ENCODE data around the gene FARSB. TPM values are rescaled to one million over a fixed set of nuclear protein-coding genes. Genes with fewer than 3 reads are reported as not detected.

Gene FARSB
- total RNA-seq, 1 donor from 2014 or later = 13.3 TPM

DNA sequence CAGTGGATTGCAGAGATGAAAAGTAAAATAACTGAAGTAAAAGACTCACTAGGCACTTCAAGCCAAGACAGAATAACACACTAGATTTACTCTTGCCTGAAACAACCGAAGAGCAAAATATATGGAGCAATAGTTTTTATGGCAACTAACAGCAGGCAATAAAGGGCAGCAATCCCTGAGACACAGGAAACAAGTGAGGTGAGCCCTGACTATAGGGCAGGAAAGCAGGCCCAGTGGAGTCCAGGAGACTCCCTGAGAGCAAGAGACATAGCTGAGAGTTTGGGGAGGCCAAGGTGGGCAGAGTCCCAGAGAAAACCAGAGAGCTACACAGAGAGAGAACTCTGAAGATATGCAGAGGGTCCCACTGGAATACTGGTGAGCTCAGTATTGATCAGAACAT is 18.8 kb downstream of the FARSB start:
- TF ChIP-seq POLR2A (IDR thresholded peaks at IDR 0.05) (no peak), POLR2AphosphoS5 (IDR thresholded peaks at IDR 0.05; ENCODE audit: insufficient read depth in 1 of 2, low read depth in 1 of 2) (no peak)
- TF ChIP-seq, protein P1, sequence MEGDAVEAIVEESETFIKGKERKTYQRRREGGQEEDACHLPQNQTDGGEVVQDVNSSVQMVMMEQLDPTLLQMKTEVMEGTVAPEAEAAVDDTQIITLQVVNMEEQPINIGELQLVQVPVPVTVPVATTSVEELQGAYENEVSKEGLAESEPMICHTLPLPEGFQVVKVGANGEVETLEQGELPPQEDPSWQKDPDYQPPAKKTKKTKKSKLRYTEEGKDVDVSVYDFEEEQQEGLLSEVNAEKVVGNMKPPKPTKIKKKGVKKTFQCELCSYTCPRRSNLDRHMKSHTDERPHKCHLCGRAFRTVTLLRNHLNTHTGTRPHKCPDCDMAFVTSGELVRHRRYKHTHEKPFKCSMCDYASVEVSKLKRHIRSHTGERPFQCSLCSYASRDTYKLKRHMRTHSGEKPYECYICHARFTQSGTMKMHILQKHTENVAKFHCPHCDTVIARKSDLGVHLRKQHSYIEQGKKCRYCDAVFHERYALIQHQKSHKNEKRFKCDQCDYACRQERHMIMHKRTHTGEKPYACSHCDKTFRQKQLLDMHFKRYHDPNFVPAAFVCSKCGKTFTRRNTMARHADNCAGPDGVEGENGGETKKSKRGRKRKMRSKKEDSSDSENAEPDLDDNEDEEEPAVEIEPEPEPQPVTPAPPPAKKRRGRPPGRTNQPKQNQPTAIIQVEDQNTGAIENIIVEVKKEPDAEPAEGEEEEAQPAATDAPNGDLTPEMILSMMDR (IDR thresholded peaks at IDR 0.05) = no peak
- Histone ChIP-seq H3K4me3 (no peak overlapping the region), H3K9me3 (no peaks in the 10 kb centered on the region), H3K27me3 (no peaks in the 10 kb centered on the region), H3K36me3 (peaks cover 0 to 41% of the 10 kb centered on the region in 2 donors), H3K27ac (no peak overlapping the region), H3K4me1 (no peaks in the 10 kb centered on the region)
- no peak for DNase-seq (ENCODE audit: extremely low spot score in 2 of 2)
- intact Hi-C loops (cut with DNase I) = no loop called here

DNA sequence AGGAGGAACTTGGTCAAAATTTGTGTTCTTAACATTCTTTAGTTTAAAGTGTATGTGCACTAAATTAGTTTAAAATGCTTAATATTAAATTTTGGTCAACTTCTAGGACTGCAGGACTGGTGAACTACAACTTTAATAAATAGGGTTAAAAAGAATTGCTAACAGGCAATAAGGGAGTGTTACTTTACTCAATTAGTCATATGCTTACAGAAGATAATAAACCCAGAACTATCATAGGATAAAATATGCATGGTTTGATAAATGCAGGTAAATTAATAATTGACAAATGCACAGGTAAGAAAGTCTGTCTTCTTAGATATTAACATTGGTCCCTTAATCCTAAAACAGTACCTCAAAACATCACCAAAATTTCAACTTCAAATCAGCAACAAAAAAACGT is 20.6 kb downstream of the FARSB start:
- Histone ChIP-seq H3K27ac (no peak overlapping the region), H3K9me3 (no peaks in the 10 kb centered on the region), H3K4me1 (no peaks in the 10 kb centered on the region), H3K36me3 (peaks cover 0 to 43% of the 10 kb centered on the region in 2 donors), H3K27me3 (no peaks in the 10 kb centered on the region), H3K4me3 (no peak overlapping the region)
- intact Hi-C loops (cut with DNase I) = no loop called here
- no peak for TF ChIP-seq POLR2AphosphoS5 (IDR thresholded peaks at IDR 0.05; ENCODE audit: insufficient read depth in 1 of 2, low read depth in 1 of 2)
- no peak for TF ChIP-seq POLR2A (IDR thresholded peaks at IDR 0.05)
- TF ChIP-seq, protein P1 (IDR thresholded peaks at IDR 0.05) = no peak
- DNase-seq (ENCODE audit: extremely low spot score in 2 of 2) = no peak

DNA sequence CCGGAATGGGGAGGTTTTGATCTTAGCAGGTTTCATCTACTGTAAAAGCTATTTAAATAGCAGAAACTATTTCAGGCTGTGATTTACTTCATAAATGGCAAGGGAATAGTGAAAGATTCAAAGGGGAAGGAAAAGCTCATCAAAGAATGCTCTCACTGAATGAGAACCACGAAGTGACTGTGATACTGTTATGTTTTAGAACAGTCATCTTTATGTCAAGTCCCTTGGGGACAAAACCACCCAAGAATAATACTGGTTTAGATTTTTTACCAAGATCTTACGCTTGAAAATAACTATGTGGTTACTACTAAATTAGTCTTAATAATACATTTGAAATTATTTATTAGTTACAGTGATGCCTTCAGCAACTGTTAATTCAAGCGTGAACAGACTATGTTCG is 28.1 kb downstream of the FARSB start:
- no peak for DNase-seq (ENCODE audit: extremely low spot score in 2 of 2)
- Histone ChIP-seq H3K27ac (no peak overlapping the region), H3K4me1 (no peaks in the 10 kb centered on the region), H3K9me3 (no peaks in the 10 kb centered on the region), H3K36me3 (peaks cover 0 to 58% of the 10 kb centered on the region in 2 donors), H3K4me3 (no peak overlapping the region), H3K27me3 (no peaks in the 10 kb centered on the region)
- TF ChIP-seq POLR2AphosphoS5 (IDR thresholded peaks at IDR 0.05; ENCODE audit: insufficient read depth in 1 of 2, low read depth in 1 of 2) = no peak
- no peak for TF ChIP-seq POLR2A (IDR thresholded peaks at IDR 0.05)
- TF ChIP-seq, protein P1 (IDR thresholded peaks at IDR 0.05) = no peak
- intact Hi-C loops (cut with DNase I) = no loop called here

DNA sequence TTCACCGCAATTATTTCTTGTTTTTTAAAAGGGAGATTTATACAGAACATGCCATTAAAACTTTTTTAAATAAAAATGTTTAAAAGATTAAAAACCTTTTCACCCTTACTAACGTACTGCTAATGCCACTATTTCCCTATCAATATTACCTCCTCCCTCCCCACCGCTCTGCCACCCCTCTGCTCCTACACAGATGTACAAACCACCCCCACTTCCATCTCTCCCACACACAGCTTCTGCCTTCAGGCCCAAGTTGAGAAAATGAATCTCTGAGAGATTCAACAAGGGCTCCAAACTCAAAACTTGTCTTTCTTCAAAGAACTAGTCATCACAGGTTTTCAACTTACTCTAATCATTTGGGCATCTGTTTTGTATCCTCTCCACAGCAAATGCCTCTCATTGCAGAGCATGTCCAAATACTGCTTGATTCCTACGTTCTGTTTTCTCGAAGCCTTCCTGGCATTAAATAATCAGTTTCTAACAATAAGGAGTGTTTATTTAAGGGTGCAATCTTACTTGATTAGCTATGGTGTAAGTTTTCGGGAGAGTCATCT is 32.1 kb downstream of the FARSB start:
- TF ChIP-seq POLR2A (IDR thresholded peaks at IDR 0.05) = no peak
- no peak for TF ChIP-seq POLR2AphosphoS5 (IDR thresholded peaks at IDR 0.05; ENCODE audit: insufficient read depth in 1 of 2, low read depth in 1 of 2)
- TF ChIP-seq, protein P1 (IDR thresholded peaks at IDR 0.05) = no peak
- Histone ChIP-seq H3K36me3 (peaks cover 4 to 32% of the 10 kb centered on the region in 2 donors), H3K4me3 (no peak overlapping the region), H3K9me3 (no peaks in the 10 kb centered on the region), H3K27me3 (no peaks in the 10 kb centered on the region), H3K27ac (no peak overlapping the region), H3K4me1 (no peaks in the 10 kb centered on the region)
- DNase-seq (ENCODE audit: extremely low spot score in 2 of 2) = no peak
- intact Hi-C loops (cut with DNase I) = no loop called here

DNA sequence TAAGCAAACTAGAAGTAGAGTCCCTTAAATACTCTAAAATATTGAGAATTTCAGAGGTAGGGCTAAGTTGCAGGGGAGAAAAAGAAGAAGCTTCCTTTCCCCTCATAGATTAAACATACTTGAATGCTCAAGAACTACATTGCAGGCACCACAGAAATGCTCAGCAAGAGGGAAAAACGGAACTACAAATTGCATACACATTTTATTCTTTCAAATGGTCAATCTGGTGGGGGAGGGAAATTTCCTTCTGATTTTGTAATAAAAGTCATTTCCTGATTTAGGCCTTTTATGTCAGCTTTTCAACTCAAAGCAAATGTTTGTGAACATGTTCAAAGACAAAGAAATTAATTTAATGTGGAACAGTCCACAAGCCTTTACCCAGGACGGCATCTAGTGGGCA is 33.0 kb downstream of the FARSB start:
- DNase-seq (ENCODE audit: extremely low spot score in 2 of 2) = no peak
- intact Hi-C loops (cut with DNase I) = no loop called here
- H3K27ac ChIP-seq = no peak overlapping the region
- H3K27me3 ChIP-seq = no peaks in the 10 kb centered on the region
- no peak overlapping the region for H3K4me3 ChIP-seq
- no peak for TF ChIP-seq POLR2A (IDR thresholded peaks at IDR 0.05)
- peaks cover 4 to 29% of the 10 kb centered on the region in 2 donors for H3K36me3 ChIP-seq
- H3K9me3 ChIP-seq = no peaks in the 10 kb centered on the region
- H3K4me1 ChIP-seq = no peaks in the 10 kb centered on the region

Data from vagina (tissue), 2 donors.